Stimulated activated CD4-positive, alpha-beta T cell treated with anti-CD3 and anti-CD28 coated beads, Interleukin-12 subunit alpha, Interleukin-12 subunit beta, amount 100 ng/mL, for 4 hours (primary cell): ENCODE data around the gene RUVBL2.

Experiments
- DNase-seq: peaks from one replicate; pipeline ENCODE4 v3.0.0-alpha.2; 2020

The RUVBL2 gene

DNA sequence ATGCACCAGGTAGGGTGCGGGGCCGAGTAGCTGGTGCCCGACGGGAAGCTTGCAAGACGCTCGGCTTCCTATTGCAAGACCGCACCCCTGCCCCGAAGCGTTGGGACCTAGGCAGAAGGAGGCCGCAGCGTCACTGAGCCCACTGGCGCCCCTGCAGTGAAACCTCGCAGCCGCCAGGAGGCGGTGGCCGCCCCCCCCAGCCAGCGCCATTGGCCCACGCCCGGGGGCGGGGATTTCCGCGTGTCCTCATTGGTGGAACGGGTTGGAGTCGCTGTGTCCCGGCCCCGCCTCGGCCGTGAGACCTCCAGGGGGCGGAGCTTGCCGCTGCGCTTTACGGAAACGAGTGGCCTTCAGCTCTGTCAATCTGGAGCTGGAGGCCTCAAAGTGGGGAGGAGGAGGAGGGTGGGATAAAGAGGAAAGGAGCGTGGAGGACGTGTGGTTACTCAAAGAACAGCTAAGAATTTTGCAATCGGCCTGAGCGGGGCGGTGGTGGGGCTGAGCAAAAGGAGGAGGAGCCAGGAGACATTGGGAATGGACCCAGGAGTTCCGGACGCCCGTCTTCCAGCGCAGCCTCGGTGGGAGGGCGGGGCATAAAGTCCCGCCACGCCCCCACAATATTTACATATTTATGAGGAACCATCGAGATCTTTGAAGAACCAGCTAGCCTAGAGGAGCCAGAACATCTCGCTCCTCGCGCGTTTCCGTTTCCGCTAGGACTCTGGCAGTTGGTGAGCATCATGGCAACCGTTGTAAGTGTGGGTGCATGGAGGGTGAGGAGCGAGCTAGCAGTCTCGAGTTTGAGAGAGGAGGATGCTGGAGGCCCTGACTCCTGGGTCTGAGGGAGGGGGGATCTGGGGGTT is at the start of gene RUVBL2, which contains the start of gene GYS1:
RUVBL2 (plus strand) TSS at position 713 of the 860 bp plus-strand sequence; CDS start at position 738, 25 bp downstream.
GYS1 (minus strand) TSS at position 135 of the 860 bp plus-strand sequence. CDS start 197 bp downstream, outside the sequence.
- DNase-seq, result peak; percentile 99

DNA sequence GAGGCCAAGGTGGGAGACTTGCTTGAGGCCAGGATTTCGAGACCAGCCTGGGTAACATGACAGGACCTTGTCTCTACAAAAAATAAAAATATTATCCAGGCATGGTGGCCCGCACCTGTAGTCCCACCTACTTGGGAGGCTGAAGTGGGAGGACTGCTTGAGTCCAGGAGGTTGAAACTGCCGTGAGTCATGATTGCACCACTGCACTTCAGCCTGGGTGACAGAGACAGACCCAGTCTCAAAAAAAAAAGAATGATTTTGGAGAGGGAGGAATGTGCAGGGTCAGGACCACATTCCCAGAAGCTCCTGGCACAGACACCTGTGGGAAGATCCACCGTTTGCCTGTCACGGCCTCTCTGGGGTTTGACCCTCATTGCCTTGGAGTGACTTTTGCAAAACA is 48.3 kb upstream of the RUVBL2 start:
- DNase-seq, result no peak

DNA sequence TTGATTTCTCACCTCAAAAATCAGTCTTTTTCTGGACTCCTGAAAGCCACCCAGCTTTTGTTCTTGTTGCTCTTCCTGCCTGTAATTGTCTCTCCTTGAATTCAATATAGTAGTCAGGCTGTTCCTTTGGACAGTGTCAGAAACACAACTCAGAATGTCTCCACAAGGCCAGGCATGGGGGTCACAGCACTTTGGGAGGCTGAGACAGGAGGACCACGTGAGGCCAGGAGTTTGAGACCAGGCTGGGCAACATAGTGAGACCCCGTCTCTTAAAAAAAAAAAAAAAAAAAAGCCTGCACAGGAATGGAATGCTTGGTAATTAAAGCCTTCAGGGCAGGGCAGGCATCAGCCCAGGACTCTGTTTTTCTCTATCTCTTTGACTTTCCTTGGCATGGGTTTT is 47.9 kb upstream of the RUVBL2 start:
- DNase-seq, result no peak

DNA sequence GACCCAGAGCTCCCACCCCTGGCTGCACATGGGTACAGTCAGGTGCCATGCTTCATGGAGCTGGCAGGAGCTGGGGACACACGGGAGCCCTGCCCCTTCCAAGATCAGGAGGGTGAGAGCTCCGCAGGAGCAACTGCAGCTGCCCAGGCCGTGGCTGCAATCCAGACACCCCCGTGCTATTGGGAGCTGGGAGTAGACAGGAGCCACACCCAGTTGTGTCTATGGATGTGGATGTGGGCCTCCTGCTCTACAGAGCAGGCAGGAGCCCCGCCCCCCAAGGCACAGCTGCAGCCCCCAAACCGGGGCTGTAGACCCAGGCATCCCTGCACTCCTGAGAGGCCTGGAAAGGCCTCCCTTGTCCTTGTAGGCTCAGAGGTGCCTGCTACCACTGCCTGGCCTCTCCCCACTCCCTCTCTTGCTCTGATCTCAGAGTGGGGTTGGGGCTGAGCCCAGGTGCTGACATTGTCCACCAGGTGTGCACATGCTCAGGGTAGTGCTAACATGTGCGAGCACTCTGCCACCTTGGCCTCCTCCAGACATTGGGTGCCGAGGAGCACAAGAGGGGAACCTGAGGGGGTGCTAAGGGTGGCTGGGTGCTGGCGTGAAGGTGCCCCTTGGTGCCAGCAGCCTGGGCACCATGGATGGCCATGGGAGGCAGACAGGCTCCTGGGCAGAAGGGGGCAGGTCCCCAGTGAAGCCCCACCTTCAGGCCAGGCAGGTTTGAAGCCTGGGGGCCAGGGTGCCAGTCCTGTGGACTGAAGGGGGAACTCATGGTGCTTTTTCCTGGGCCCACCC is 47.0 kb upstream of the RUVBL2 start:
- DNase-seq, result no peak

DNA sequence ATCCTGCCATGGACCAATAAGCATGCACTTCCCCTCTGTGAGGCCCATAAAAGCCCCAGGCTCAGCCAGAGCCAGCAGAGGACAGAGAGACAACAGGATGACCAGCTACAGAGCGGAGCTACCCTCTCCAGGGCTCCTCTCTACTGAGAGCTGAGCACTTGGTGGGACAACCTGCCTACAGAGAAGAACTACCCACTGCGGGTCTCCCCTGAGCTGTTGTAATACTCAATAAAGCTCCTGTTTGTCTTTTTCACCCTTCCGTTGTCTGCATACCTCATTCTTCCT is 46.5 kb upstream of the RUVBL2 start:
- DNase-seq, result no peak

DNA sequence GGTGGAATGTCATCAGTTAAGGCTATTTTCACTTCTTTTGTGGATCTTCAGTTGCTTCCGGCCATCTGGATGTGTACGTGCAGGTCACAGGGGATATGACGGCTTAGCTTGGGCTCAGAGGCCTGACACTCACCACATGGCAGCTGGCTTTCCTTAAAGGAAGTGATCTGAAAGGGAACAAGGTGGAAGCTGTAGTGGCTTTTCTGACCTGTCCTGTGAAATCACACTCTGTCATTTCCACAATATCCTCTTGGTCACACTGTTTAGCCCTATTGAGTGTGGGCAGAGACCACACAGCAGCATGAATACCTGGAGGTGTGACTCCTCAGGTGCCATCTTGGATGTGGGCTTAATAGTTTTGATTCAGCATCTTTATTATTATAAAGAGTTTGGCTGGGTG is 43.5 kb upstream of the RUVBL2 start:
- DNase-seq, result no peak

DNA sequence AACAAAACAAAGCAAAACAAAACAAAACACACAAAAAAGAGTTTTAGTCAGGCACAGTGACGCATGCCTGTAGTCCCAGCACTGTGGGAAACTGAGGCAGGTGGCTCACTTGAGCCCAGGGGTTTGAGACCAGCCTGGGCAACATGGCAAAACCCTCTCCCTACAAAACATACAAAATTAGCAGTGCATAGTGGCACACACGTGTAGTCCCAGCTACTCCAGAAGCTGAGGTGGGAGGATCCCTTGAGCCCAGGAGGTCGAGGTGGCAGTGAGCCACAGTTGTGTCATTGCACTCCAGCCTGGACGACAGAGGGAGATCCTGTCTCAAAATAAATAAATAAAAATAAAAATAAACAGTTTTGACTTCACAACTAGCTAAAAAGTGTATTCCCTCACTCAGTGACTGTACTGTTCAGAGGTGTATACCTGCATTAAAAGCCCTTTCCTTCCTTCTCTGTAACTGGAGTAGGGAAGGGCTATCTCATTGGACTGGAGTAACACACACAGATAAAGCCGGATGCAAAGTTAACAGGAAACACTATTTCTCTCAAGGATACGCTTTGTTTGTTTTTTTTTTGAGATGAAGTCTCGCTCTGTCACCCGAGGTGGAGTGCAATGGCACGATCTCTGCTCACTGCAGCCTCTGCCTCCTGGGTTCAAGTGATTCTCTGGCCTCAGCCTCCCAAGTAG is 42.7 kb upstream of the RUVBL2 start:
- DNase-seq, result no peak

DNA sequence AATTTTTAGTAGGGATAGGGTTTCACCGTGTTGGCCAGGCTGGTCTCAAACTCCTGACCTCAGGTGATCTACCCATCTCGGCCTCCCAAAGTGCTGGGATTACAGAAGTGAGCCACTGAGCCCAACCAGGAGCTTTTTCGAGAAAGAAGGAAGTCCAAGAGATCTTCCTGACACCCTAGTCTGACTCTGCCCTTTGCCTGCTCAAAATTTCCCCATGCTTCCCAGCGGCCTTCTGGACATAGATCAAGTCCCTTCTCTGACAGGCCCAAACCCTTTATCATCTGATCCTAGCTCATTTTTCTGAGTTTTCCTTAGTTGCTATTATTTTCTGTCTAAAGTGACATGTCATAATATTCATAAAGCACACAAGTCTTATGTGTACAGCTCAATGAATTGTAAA is 40.5 kb upstream of the RUVBL2 start:
- no peak for DNase-seq

DNA sequence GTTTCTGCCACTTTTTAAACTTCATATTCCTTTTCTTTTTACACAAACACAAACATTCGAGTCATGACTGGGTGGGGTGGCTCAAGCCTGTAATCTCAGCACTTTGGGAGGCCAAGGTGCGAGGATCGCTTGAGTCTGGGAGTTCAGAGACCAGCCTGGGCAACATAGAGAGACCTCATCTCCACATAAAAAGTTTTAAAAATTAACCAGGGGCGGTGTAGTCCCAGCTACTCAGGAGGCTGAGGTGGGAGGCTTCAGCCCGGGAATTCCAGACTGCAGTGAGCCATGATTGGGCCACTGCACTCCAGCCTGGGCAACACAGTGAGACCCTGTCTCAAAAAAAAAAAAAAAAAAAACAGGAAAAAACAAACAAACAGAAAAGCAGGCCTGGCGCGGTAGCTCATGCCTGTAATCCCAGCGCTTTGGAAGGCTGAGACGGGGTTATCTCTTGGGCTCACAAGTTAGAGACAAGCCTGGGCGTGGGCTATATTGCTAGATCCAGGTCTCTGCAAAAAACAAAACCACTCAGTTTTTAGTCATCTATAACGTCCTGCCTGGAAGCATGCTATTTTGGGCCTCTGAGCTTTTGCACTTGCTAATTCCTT is 39.6 kb upstream of the RUVBL2 start:
- no peak for DNase-seq

DNA sequence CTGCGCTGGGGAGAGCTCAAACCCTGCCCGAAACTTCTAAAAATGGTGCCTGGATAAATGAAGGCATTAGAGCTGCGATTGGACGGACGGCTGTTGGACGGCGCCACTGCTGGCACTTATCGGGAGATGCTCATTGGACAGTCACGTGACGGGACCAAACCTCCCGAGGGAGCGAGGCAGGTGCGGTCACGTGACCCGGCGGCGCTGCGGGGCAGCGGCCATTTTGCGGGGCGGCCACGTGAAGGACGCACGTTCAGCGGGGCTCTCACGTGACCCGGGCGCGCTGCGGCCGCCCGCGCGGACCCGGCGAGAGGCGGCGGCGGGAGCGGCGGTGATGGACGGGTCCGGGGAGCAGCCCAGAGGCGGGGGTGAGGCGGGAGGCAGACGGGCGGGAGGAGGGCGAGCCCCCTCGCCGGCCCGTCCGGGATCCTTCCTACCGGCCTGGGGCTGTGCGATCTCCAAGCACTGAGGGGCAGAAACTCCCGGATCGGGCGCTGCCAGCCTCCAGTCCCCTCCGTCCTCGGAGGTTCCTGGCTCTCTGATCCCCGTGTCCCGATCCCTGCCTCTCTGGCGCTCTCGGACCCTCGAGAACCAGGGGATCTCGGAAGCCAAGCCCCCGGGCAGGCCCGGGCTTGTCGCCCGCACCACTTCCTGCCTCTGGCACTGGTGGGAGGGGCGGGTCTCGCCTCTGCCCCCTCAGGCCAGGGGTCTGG is 38.9 kb upstream of the RUVBL2 start, which contains the start of gene BAX:
BAX (plus strand) TSS at position 281 of the 713 bp plus-strand sequence; CDS start at position 335, 54 bp downstream.
- peak; percentile 94 for DNase-seq

DNA sequence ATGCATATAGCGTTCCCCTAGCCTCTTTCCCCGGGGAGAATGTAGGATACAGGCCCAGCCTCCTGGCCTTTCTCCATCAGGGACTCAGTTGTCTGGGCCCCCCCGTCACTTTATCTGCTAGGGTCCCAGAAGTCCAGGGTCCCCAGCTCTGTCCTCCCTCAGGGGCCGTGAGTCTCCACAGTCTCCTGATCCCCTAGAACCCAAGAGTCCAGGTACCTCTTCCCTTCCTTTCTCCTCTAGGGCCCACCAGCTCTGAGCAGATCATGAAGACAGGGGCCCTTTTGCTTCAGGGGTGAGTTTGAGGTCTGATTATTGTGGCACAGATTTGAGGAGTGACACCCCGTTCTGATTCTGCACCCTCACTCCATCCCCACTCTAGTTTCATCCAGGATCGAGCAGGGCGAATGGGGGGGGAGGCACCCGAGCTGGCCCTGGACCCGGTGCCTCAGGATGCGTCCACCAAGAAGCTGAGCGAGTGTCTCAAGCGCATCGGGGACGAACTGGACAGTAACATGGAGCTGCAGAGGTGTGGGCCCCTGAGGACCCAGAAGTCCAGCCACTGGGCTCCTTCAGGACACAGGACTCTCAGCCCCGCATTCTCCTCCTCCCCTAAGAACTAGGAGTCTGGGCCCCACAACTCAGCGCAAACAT is 38.3 kb upstream of the RUVBL2 start:
- DNase-seq, result no peak

DNA sequence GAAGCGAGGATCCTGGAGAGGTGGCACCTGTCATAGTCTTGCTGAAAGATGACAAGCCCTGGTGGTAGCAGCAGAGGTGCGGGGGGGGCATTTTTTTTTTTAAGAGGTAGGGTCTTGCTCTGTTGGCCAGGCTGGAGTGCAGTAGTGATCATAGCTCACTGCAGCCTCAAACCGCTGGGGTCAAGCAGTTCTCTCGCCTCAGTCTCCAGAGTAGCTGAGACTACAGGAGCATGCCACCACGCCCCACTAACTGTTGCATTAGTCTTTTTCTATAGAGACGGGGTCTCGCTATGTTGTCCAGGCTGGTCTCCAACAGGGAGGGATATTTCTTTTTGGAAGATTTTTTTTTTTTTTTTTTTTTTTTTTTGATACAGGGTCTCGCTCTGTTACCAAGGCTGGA is 35.7 kb upstream of the RUVBL2 start:
- no peak for DNase-seq

DNA sequence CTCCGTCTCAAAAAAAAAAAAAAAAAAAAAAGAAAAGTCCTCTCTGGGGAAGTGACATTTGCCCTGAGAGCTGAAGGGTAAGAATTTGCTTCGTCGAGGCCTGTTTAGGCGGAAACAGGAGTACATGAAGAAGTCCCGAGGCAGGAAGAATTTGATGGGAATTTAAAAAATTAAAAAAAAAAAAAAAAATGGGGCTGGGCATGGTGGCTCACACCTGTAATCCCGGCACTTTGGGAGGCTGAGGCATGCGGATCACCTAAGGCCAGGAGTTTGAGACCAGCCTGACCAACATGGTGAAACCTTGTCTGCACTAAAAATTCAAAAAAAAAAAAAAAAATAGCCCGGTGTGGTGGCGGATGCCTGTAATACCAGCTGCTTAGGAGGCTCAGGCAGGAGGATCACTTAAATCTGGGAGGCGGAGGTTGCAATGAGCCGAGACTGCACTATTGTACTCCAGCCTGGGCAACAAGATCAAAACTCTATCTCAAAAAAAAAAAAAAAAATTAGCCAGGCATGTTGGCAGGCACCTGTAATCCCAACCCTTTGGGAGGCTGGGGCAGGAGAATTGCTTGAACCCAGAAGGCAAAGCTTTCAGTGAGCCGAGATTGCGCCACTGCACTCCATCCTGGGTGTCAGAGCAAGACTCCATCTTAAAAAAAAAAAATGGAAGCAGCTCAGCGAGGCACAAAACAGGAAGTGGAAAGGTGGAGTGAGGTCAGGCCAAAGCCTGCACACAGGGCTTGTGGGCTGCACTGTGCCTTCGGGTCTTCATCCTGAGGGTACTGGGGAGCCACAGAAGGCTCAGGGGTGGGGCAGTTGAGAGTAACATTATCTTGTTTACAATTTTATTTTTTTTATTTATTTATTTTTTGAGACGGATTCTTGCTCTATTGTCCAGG is 34.1 kb upstream of the RUVBL2 start:
- no peak for DNase-seq

DNA sequence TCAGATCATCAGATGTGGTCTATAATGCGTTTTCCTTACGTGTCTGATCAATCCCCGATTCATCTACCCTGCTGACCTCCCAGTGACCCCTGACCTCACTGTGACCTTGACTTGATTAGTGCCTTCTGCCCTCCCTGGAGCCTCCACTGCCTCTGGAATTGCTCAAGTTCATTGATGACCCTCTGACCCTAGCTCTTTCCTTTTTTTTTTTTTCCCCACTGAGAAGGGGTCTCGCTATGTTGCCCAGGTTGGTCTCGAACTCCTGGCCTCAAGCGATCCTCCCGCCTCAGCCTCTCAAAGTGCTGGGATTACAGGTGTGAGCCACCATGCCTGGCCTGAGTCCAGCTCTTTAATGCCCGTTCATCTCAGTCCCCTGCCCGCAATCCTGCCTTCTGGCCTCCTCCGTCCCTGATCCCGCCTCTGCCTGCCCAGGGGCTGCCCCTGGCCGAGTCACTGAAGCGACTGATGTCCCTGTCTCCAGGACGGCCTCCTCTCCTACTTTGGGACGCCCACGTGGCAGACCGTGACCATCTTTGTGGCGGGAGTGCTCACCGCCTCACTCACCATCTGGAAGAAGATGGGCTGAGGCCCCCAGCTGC is 32.5 kb upstream of the RUVBL2 start:
- no peak for DNase-seq

DNA sequence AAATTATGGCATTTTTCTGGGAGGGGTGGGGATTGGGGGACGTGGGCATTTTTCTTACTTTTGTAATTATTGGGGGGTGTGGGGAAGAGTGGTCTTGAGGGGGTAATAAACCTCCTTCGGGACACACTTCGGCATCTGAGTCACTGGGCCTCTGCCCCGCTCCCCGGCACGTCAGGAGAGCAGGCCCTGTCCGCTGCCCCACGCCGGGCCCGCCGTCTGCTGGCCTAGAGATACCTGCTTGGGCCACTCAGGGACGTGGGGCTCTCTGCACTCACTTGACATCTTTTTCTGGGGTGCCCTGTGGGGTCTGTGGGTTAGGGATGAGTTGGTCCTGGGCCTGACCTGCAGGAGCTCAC is 32.0 kb upstream of the RUVBL2 start:
- DNase-seq, result no peak

DNA sequence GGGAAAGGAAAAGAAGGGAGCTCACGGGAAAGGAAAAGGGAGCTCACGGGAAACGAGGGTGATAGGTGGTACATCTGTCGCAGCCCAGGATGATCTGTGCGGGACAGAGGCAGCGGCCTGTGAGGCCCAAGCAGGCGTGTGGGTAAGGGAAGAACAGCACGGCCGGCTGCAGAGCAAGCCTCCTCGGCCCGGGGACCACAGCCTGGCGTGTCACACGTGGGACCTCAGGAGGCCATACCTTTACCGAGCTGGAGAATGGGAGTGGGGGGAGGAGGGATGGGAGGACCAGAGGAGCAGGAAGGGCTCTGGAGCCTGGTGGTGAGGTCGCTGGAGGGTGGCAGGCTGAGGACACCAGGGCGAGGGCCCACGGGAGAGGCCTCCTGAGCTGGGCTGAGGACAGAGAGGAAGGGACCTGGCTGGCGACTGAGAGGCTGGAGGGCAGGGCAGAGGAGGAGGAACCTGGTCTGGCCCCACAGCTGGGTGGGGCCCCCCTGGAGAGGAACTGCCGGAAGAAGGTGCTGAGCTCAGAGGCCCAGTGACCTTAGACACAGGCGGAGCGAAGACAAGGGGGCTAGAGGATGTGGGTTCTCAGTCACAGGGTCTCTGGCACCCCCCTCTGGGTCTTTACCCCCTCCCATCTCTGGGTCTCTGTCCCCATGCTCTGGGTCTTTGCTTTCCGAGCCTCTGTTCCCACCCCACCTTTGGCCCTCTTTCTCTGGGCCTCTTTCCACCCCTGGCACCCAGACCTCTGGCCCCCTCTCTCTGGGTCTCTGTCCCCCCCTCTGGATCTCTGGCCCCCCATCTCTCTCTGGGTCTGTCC is 31.4 kb upstream of the RUVBL2 start:
- DNase-seq, result no peak

DNA sequence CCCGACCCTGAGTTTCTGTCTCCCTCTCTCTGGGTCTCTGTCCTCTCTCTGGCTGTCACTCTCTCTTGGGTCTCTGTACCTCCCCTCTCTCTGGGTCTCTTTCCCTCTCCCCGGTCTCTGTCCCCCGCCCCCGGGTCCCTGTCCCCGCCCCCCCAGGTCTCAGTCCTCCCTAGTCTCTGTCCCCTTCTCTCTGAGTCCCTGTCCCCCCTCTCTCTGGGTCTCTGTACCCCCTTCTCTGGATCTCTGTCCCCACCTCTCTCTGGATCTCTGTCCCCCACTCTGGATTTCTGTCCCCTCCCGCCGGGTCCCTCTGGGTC is 30.9 kb upstream of the RUVBL2 start:
- no peak for DNase-seq

DNA sequence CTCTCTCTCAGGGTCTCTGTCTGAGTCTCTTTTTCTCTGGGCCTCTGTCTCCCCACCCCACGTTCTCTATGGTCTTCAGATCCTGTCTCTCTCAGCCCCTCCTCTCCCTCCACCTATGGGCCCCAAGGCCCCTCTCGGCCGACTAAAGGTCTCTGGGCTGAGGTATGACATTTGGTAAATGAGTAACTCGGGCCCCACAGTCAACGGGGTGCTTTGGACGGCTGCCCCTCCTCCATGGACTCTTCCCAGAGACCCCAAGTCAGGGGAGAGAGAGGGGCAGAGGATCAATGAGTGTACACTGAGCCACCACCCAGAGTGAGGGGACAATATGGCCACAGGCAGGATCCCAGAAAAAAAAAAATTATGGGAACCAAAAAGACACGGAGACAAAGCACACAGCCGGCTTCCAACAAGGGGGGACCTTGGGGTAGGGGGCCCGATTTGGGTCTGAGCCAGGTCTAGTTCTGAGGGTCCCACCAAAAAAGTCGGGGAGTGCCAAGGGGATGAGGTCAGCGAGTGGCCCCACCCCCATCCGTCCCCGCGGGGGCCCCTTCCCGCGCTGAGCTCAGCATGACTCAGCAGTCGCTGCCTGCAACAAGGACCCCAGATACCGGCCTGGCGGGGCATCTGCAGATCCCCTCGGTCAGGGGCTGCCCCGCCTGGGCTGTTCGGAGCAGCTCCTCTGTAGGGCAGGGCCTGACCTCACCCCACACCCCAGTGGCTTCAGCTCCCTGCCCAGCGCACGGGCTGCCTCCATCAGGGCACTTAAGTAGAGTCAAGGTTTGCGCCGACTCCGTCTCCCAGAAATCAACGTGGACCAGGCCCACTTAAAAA is 30.1 kb upstream of the RUVBL2 start:
- peak; percentile 67 for DNase-seq
